GM18951 (cell line): Measurements from ENCODE around the gene NDUFAF2.
"Not testable (repeated sequence)": the region's sequence is repeated elsewhere in the genome, so short reads cannot be mapped to it uniquely, and the experiment has no call there.

ENCODE experiments used
- POLR2A ChIP-seq: IDR thresholded peaks from 4 replicates; pipeline ENCODE4 v1.6.1; 2011; ENCODE audit warnings: mild to moderate bottlenecking; ENCODE audit not compliant: insufficient read length, insufficient read depth; ENCODE audit errors: extremely low read depth
- in situ Hi-C: fragments of 300-500 bp; cut with MboI; formaldehyde crosslinking; loops from one replicate; pipeline ENCODE4 v1.12.0; 2022; ENCODE audit warnings: low sequenced_read_pairs, mixed read lengths, inconsistent platforms; ENCODE audit not compliant: unreplicated experiment

NDUFAF2 gene

DNA sequence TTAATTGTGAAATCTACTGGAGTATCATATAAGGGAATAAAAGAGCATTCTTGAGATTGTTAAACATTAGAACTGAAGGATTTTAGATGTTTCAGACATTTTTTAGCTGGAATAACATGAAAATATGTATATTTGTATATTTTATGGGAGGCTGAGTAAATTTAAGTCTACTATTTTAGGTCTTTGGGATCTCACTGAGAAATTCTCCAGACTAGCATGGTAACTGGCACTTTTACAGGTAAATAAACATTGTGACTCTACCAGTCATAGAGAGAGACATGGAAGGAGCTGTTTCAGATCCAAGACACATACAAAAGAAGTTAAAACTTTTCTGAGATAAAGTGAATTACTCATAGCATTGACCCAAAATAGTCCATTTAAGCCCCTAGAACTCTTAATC is 59.4 kb downstream of the NDUFAF2 start:
- TF ChIP-seq POLR2A, result no peak
- in situ Hi-C loops, result no loop called here

DNA sequence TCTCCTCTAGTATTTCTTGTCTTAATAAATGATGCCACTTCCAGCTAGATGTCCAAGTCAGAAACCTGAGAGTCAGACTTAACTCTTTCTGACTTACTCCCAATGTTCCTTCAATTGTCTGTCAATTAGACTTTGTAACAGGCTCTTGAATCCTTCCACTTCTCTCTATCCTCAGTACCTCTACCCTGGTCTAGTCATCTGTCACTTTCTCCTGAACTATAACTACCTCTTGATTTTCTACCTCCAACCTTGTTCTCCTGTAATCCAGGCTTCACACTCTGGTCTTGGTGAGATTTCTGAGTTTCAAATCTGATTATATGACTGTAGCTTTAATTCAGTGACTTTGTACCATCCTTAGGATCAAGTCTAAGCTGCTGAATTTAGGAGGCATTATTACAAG is 64.9 kb downstream of the NDUFAF2 start:
- TF ChIP-seq POLR2A, result no peak
- in situ Hi-C loops, result no loop called here

GRCh38 chr5:61010467-61011454 is 65.8 kb downstream of the NDUFAF2 start:
- no peak for TF ChIP-seq POLR2A
- in situ Hi-C loops, result no loop called here

DNA sequence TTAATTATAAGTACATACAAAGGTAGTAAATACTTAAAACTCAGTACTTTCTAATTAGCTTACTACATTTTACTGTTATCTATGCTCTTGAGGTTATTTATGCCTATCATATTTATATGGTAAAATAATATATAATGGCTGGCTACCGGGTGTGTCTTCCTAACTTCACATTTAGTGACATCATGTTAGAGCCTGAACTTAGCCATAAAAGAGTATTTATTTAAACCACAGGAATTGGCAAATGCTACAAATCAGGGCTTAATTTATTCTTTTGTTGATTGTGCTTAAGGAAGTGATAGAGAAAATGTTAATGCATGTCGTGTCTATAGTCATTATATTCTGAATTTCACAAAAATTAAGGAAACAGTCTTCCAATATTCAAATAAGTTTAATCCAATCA is 73.1 kb downstream of the NDUFAF2 start:
- in situ Hi-C loops, result no loop called here
- TF ChIP-seq POLR2A, result no peak

- in situ Hi-C loops, result no loop called here
- TF ChIP-seq POLR2A, result no peak
These were observed 74.6 kb downstream of the NDUFAF2 start for GRCh38 chr5:61019642-61020041.

- in situ Hi-C loops, result no loop called here
These were observed 75.4 kb downstream of the NDUFAF2 start for GRCh38 chr5:61020415-61020814.

GRCh38 chr5:61023131-61023530 is 78.1 kb downstream of the NDUFAF2 start:
- TF ChIP-seq POLR2A, result no peak

More at GRCh38 chr5:61020415-61020814, 75.4 kb downstream of the NDUFAF2 start:
- no peak for TF ChIP-seq POLR2A

DNA sequence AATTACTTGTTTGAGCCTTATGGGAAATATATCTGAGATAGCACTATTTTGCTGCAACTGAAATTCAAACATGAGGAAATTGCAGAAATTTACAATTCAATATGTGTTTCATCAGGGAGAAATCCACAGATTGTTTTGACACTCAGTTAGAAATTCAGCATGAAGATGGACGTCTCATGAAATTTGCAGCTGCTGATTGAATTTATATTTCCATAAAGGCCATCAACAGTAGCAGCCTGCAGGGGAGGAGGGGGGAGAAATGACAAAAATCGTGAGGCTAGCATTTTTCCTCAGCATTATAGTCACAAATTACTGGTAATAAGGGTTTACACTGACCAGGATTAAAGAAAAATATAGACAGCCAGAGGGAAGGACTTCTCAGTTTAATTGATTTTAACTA is 81.0 kb downstream of the NDUFAF2 start:
- in situ Hi-C loops, result no loop called here

More at GRCh38 chr5:61023131-61023530, 78.1 kb downstream of the NDUFAF2 start:
- in situ Hi-C loops, result no loop called here

DNA sequence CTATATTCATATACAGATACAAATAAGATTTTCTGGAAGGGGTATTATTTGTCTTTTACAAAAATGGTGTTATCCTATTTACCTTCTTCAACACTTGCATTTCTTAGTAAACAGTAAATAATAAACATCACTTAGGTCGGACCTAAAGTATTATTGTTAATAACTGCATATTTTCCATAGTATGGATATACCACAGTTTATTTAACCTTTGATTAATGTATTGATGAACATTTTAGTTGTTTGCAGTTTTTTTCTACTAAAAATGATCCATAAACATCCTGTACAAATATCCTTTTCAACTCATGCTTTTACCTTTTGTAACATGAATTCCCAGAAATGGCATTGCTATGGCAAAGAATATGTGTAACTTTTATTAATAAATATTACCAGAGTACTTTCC is 83.4 kb downstream of the NDUFAF2 start:
- no peak for TF ChIP-seq POLR2A

More for the DNA sequence above, 81.0 kb downstream of the NDUFAF2 start:
- TF ChIP-seq POLR2A, result no peak

DNA sequence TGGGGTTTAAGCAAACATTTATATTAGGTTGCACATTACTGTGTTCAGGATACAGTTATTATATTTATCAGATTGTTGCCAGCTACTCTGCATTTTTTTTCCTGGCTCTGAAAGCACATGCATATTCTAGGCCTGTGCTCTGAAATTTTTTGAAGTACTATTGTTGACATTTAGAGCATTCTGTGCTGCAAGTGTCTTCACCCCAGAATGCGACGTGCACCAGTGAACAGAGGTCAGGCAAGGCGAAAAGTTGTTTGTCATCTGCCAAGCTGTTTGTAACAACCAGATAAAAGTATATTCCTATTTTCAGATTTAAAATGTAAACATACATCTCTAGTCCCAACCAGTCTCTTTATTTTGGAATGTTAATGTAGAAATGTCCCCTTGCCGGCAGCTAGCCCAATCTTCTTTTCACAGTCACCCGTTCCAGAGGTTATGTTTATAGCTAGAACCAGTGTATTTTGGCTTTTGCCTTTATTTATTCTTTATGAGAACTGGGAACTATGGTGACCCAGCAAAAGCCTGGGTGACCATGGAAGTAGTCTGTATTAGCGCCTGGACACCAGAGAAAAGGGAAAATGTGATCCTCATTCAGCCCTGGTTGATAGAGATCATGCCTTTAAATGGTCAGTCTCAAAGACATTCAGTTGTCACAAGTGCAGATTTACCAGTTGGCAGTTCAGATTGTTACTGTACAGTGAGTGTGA is 84.6 kb downstream of the NDUFAF2 start:
- no peak for TF ChIP-seq POLR2A
- in situ Hi-C loops, result no loop called here

More for the DNA sequence above, 83.4 kb downstream of the NDUFAF2 start:
- in situ Hi-C loops, result no loop called here

DNA sequence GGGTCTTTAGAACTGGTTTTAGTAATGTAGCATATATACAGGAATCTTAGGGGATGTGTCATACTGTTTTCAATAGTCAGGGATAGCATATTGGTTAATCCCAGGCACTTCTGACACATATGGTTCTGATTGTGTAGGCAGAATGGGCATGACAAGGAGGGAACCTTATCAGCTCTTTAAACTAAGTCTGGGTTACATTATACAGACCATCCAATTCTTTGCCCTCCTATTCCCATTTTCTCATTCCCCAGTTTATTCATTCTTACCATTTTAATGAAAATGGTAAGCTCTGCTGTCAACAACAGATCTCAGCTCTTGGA is 85.1 kb downstream of the NDUFAF2 start:
- TF ChIP-seq POLR2A, result no peak
- in situ Hi-C loops, result no loop called here

GRCh38 chr5:61031301-61031700 is 86.3 kb downstream of the NDUFAF2 start:
- in situ Hi-C loops, result not testable (repeated sequence)

DNA sequence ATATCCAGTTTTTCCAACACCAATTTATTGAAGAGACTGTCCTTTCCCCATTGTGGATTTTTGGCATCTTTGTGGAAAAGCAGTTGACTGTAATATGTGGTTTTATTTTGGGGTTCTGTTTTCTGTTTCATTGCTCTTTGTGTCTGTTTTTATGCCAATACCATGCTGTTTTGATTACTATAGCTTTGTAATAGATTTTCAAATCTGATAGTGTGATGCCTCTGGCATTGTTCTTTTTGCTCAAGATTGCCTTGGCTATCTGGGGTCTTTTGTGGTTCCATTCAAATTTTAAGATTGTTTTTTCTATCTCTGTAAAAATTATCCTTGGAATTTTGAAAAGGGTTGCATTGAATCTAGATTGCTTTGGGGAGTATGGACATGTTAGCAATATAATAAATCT is 99.5 kb downstream of the NDUFAF2 start:
- TF ChIP-seq POLR2A, result no peak
- in situ Hi-C loops, result no loop called here

GRCh38 chr5:61047346-61047745 is 102.3 kb downstream of the NDUFAF2 start:
- in situ Hi-C loops, result no loop called here
- no peak for TF ChIP-seq POLR2A

DNA sequence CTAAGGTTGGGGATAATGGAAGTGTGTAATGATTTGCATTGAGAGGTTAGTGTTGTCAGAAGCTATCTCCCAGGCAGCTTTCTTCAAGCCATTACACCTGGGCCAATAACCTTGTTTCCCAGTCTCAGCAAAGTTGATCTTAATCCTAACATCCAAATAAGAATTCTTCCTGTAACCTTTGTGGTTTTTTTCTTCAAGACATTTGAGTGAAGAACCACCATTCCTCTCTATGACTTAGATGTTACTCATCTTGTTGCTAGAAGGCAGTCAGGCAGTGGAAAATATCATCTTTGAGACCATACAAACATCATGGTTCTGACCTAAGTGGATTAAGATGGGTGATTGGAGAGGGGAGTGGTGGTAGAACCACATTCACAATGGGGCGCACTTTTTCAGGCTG is 103.5 kb downstream of the NDUFAF2 start:
- in situ Hi-C loops, result no loop called here
- no peak for TF ChIP-seq POLR2A
